ENCODE results near the gene ENTPD8. TPM values are rescaled to one million over a fixed set of nuclear protein-coding genes. Genes with fewer than 3 reads are reported as not detected.
A peak's percentile ranks its signal among the peaks of the same experiment; 100 is the strongest.

ENTPD8 gene
- total and polyA plus RNA-seq, 7 donors, result 0.71 to 65.3 (median 38.4) TPM; not detected in 3

DNA sequence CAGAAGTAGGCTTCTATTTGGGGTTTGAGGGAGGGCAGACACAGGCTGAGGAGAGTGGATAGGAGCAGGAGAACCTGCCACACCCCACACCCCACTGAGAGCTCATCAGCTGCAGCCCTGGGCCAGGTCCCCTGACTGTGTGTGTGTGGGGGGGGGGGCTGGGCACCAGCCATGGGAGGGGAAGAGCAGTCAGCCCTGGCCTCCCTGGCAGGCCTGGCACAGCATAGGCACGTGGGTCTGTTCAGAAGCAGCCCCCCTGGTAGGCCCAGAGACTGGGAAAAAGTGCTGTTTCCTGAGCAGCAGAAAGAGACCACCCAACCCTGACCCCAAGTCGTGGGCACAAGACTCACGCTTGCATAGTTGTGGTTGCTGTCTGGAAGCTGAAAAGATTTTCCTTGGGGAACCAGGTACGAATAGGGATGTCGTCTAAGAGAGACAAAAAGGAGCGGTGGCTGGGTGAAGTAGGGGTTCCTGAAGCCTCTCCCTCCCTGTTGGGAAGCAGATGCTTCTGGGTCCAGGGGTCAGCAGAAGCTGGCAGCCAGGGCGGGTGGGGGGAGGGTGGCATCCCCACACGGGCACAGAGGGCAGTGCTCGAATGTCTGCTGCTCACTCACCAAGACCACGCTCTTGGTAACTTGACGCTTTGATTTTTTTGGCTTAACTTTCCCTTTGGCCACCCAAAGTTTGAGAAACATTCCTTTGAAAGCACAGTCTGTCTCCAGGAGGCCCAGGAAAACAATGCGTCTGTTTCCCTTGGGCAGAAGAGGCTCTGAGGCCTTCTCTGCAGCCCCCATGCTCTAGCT, 15.1 kb upstream of the ENTPD8 start:
- Histone ChIP-seq H3K36me3 (peaks cover 0 to 11% (median 3%) of the 10 kb centered on the region in 4 donors), H3K27me3 (no peaks in the 10 kb centered on the region), H3K9me3 (no peaks in the 10 kb centered on the region), H3K27ac (no peak overlapping the region), H3K4me1 (peaks cover 0 to 52% (median 42%) of the 10 kb centered on the region in 4 donors), H3K4me3 (no peak overlapping the region)
- intact Hi-C loops (cut with DNase I), result loop anchor here (5.0 to 10.0 kb wide), 2 partner anchors 34 to 149 kb away; partner anchors contain the start of genes ARRDC1, EXD3 and NOXA1
- WGBS, 2 donors, result 86 to 87% methylated on average over 12 of the region's 12 CpGs
- DNase-seq, result no peak
- no peak for TF ChIP-seq POLR2A (IDR thresholded peaks at IDR 0.05)

DNA sequence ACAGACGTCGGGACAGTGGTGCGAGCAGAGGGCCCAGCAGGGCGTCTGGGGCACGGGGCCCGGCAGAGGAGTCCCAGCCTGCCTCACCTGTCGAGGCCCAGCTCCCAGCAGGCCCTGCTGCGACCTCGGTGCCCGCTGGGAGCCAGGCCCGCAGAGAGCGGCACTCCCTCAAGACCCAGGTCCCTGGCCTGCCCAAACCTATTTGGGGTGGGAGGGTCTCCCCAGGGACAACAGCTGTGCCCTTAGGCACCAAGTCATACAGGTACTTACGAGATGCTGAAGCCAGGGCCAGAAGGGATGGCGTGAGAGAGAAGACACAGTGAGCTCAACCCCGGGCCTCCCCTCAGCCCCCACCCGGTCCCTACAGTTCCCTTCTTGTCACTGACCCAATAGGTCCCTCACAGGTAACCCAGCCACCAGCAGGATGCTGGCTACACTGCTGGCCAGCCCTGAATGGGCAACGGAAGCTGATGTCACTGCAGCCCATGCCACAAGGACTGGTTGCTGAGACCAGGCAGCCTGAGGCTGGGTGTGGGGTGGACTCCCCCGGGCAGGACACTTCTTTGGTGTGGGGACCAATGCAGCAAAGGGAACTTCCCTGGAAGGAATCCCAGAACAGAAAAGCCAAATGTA, 14.3 kb upstream of the ENTPD8 start:
- WGBS, 2 donors, result 89 to 90% methylated on average over 18 of the region's 18 CpGs
- Histone ChIP-seq H3K4me3 (no peak overlapping the region), H3K4me1 (peaks cover 0 to 52% (median 42%) of the 10 kb centered on the region in 4 donors), H3K36me3 (peaks cover 0 to 11% (median 3%) of the 10 kb centered on the region in 4 donors), H3K27me3 (no peaks in the 10 kb centered on the region), H3K27ac (peak overlapping the region in 3 of 4 donors; percentile 79 to 82 (median 81)), H3K9me3 (no peaks in the 10 kb centered on the region)
- intact Hi-C loops (cut with DNase I), result loop anchor here (5.0 to 10.0 kb wide), 2 partner anchors 33 to 149 kb away; partner anchors contain the start of genes ARRDC1, EXD3 and NOXA1
- TF ChIP-seq POLR2A (IDR thresholded peaks at IDR 0.05), result no peak
- no peak for TF ChIP-seq POLR2AphosphoS5 (IDR thresholded peaks at IDR 0.05)
- DNase-seq, result peak; percentile 68

DNA sequence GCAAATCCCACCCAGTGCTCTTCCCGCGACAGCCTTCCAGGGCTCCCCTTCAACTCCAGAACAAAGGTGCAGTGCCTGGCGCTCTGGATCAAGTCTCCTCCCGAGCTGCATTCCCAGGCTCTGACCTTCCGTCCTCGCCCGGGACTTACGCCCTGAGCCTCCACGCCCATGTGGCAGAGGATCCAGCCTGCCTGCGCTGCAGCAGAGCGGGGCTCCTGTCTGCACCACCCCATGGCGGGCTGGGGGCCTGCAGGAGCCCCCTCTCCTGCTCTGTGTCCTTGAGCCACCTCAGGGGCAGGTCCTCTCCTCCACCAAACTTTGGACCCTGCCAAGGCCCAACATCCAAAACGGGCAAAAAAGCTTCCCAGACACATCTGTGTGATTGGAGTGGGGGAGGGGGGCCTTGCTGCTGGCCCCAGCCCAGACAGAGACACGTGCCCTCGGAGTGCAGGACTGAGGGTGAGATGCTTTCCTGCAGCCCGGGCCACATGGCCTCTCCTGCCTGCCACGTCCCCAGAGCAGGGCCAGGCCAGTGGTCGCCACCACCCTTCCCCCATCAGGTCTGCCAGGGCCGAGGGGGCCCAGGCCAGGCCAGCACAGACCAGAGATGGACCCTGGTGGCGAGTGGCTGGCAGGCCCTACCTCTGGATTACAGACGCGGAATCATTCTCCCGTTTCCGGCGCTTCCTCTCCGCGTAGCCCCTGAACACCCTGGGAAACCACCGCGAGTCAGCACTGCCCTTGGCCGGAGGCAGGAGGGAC, 13.6 kb upstream of the ENTPD8 start:
- H3K4me1 ChIP-seq, result peaks cover 0 to 46% (median 39%) of the 10 kb centered on the region in 4 donors
- peak overlapping the region; percentile 63 to 82 (median 80) for H3K27ac ChIP-seq
- peak; percentile 81 for DNase-seq
- peak overlapping the region; percentile 35 to 61 (median 57) for H3K4me3 ChIP-seq
- no peaks in the 10 kb centered on the region for H3K9me3 ChIP-seq
- TF ChIP-seq POLR2A (IDR thresholded peaks at IDR 0.05) (peak in 1 of 2 donors; percentile 6), POLR2AphosphoS5 (IDR thresholded peaks at IDR 0.05) (peak in 1 of 4 donors; percentile 34), EP300 (IDR thresholded peaks at IDR 0.05) (no peak)
- TF ChIP-seq, protein P1, sequence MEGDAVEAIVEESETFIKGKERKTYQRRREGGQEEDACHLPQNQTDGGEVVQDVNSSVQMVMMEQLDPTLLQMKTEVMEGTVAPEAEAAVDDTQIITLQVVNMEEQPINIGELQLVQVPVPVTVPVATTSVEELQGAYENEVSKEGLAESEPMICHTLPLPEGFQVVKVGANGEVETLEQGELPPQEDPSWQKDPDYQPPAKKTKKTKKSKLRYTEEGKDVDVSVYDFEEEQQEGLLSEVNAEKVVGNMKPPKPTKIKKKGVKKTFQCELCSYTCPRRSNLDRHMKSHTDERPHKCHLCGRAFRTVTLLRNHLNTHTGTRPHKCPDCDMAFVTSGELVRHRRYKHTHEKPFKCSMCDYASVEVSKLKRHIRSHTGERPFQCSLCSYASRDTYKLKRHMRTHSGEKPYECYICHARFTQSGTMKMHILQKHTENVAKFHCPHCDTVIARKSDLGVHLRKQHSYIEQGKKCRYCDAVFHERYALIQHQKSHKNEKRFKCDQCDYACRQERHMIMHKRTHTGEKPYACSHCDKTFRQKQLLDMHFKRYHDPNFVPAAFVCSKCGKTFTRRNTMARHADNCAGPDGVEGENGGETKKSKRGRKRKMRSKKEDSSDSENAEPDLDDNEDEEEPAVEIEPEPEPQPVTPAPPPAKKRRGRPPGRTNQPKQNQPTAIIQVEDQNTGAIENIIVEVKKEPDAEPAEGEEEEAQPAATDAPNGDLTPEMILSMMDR (IDR thresholded peaks at IDR 0.05), result no peak
- intact Hi-C loops (cut with DNase I), result loop anchor here (5.0 to 10.0 kb wide), 2 partner anchors 32 to 150 kb away; partner anchors contain the start of genes ARRDC1, EXD3 and NOXA1
- no peaks in the 10 kb centered on the region for H3K27me3 ChIP-seq
- WGBS, 2 donors, result 47 to 68% methylated on average over 30 of the region's 30 CpGs
- H3K36me3 ChIP-seq, result peaks cover 0 to 12% (median 4%) of the 10 kb centered on the region in 4 donors

DNA sequence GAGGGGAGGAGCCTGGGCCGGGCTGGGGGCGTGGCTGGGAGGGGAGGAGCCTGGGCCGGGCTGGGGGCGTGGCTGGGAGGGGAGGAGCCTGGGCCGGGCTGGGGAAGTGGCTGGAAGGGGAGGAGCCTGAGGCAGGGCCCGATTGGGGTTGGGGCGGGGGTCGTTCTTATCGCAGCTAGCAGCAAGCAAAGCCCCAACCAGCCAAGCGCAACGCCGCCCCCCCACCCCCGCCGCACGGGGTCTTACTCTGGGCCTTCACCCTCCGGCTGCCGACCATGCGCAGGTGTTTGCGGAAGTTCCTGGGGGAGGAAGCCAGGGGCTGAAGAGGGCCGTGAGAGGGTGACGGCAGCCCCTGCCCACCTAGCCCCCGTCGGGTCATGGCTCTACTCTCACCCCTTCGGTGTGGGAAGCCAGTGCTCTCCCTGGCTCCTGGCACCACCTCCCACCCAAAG, 13.0 kb upstream of the ENTPD8 start:
- peak overlapping the region; percentile 35 to 61 (median 57) for H3K4me3 ChIP-seq
- H3K9me3 ChIP-seq, result no peaks in the 10 kb centered on the region
- no peaks in the 10 kb centered on the region for H3K27me3 ChIP-seq
- H3K4me1 ChIP-seq, result peaks cover 0 to 41% (median 34%) of the 10 kb centered on the region in 4 donors
- 5 to 10% methylated on average over 22 to 23 of the region's 24 CpGs for WGBS, 2 donors
- peak overlapping the region; percentile 63 to 82 (median 80) for H3K27ac ChIP-seq
- intact Hi-C loops (cut with DNase I), result loop anchor here (10.0 kb wide), 1 partner anchor 151 kb away; the partner anchor contains the start of gene ARRDC1
- peak; percentile 88 for DNase-seq
- H3K36me3 ChIP-seq, result peaks cover 0 to 18% (median 7%) of the 10 kb centered on the region in 4 donors
- TF ChIP-seq POLR2AphosphoS5 (IDR thresholded peaks at IDR 0.05) (peak in 2 of 4 donors; percentile 15 to 41), POLR2A (IDR thresholded peaks at IDR 0.05) (peak in 1 of 2 donors; percentile 30)
- TF ChIP-seq, protein P1 (IDR thresholded peaks at IDR 0.05), result no peak

DNA sequence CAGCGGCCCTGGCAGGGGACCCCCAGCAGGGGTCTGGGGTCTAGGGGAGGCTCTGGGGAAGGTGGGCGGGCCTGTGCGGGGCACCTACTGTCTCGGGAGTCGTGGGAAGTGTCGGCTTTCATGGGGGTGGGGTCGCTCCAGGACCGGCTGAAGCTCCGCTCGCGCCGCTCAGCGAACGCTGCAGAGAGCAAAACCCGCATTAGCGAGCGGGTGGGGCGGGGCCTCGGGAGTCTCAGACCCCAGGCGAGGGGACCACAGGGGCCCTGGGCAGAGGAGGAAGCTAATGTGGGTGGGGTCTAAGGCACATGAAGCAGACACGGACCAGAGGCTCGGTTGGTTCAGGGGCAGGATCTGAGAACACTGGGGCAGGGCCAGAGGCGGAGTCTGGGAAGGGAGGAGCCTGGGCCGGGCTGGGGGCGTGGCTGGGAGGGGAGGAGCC, 12.5 kb upstream of the ENTPD8 start:
- Histone ChIP-seq H3K27ac (peak overlapping the region in 1 of 4 donors; percentile 45), H3K9me3 (no peaks in the 10 kb centered on the region), H3K4me1 (peaks cover 0 to 39% (median 32%) of the 10 kb centered on the region in 4 donors), H3K4me3 (peak overlapping the region; percentile 23 to 59 (median 43)), H3K27me3 (no peaks in the 10 kb centered on the region), H3K36me3 (peaks cover 0 to 23% (median 9%) of the 10 kb centered on the region in 4 donors)
- DNase-seq, result peak; percentile 93
- intact Hi-C loops (cut with DNase I), result loop anchor here (10.0 kb wide), 1 partner anchor 151 kb away; the partner anchor contains the start of gene ARRDC1
- WGBS, 2 donors, result 18 to 26% methylated on average over 25 of the region's 25 CpGs
- no peak for TF ChIP-seq POLR2A (IDR thresholded peaks at IDR 0.05)
- TF ChIP-seq, protein P1 (IDR thresholded peaks at IDR 0.05), result no peak
- no peak for TF ChIP-seq POLR2AphosphoS5 (IDR thresholded peaks at IDR 0.05)
- TF ChIP-seq EP300 (IDR thresholded peaks at IDR 0.05), result no peak

Measured in sigmoid colon (tissue), 7 donors.